Stomach (tissue), 4 donors: ENCODE results near the gene PIK3R6.

Source experiments
- CTCF ChIP-seq, 7 experiments: fragments of 450-650 bp in 4 of 7; fragments of 200-600 bp in 3 of 7; sonication (generic) in 3 of 7; IDR thresholded peaks; one replicate each; pipeline ENCODE4 v1.5.1; 2016 to 2019; ENCODE audit warnings: antibody characterized with exemption in 7 of 7, control low read depth in 2 of 7, mild to moderate bottlenecking in 1 of 7
- POLR2A ChIP-seq, 4 donors: fragments of 450-650 bp; IDR thresholded peaks; one replicate each; pipeline ENCODE4 v1.6.1; 2016; ENCODE audit warnings: antibody characterized with exemption in 4 of 4, control low read depth in 2 of 4, mild to moderate bottlenecking in 1 of 4, moderate library complexity in 1 of 4

GRCh38 chr17:8905331-8905730, 37.9 kb upstream of the PIK3R6 start:
- no peak for TF ChIP-seq CTCF (IDR thresholded peaks at IDR 0.05)
- TF ChIP-seq POLR2A (IDR thresholded peaks at IDR 0.05): no peak
